HepG2 (cell line): Measurements from ENCODE around the gene MCM8.

Source experiments
- CTCF ChIP-seq: sonication (generic); formaldehyde crosslinking; IDR thresholded peaks from 2 replicates; pipeline ENCODE4 v1.5.0; 2020; ENCODE audit warnings: mild to moderate bottlenecking, missing genetic modification reagents, moderate library complexity
- PATZ1 ChIP-seq: sonication (generic); formaldehyde crosslinking; IDR thresholded peaks from 2 replicates; pipeline ENCODE4 v1.4.0; 2020; ENCODE audit warnings: missing genetic modification reagents
- PCBP2 ChIP-seq: fragments of 200-400 bp; formaldehyde crosslinking; optimal IDR thresholded peaks from 2 replicates; pipeline ENCODE3; 2018; ENCODE audit warnings: low read length, low read depth; ENCODE audit not compliant: poor library complexity, severe bottlenecking

- TF ChIP-seq CTCF (CRISPR knock-in tag) (no peak), PATZ1 (CRISPR knock-in tag) (no peak), PCBP2 (no peak)
Observed at GRCh38 chr20:5990946-5991345, 40.5 kb downstream of the MCM8 start.
